WI38 (cell line): ENCODE results near the gene MYO3B.

Source experiments
- H3K4me3 ChIP-seq: 2 replicates; pipeline ENCODE4 v1.5.1; 2011; ENCODE audit warnings: low read depth, mild to moderate bottlenecking, control low read depth, low read length
- TF ChIP-seq, protein P1 (sequence below): IDR thresholded peaks from 2 replicates; pipeline ENCODE4 v1.5.1; 2012; ENCODE audit warnings: low read depth, mild to moderate bottlenecking, control low read depth, low read length

Gene MYO3B

DNA sequence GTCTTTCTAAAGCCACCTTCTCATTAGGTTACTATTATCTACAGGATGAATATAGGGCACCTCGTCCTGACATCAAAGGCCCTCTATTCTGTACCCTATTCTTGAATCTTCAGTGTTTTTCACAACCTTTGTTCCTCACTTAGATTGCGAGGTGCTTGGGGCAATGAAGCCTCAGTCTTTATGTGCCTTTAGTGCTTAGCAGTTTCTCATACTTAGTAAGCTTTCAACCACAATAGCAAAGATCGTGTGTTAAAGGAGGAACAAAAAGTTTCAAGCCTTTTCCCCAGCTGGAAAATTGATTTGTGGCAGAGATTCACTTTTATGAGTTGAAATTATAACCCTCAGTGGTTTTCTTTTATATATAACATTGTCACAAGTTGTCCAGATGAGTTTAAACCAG lies 226.9 kb downstream of the MYO3B start:
- TF ChIP-seq, protein P1, sequence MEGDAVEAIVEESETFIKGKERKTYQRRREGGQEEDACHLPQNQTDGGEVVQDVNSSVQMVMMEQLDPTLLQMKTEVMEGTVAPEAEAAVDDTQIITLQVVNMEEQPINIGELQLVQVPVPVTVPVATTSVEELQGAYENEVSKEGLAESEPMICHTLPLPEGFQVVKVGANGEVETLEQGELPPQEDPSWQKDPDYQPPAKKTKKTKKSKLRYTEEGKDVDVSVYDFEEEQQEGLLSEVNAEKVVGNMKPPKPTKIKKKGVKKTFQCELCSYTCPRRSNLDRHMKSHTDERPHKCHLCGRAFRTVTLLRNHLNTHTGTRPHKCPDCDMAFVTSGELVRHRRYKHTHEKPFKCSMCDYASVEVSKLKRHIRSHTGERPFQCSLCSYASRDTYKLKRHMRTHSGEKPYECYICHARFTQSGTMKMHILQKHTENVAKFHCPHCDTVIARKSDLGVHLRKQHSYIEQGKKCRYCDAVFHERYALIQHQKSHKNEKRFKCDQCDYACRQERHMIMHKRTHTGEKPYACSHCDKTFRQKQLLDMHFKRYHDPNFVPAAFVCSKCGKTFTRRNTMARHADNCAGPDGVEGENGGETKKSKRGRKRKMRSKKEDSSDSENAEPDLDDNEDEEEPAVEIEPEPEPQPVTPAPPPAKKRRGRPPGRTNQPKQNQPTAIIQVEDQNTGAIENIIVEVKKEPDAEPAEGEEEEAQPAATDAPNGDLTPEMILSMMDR: no peak
- H3K4me3 ChIP-seq: no peak overlapping the region

DNA sequence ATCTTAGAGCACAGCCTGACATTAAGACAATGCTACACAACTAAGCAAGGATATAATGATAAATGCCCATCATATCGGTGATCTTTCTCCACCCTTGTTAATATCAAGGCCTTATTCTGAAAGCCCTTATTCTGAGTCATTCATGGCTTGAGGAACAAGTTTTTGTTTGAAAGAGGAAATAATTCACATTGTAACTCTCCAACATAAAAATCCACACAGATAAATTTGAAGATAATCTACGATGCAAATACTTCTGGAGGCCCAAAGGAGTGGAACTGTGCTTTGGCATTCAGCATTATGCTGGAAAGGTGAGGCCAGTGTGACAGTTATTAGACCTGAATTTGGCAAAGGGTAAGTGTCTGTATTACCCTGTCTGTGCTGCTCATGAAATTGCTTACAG lies 227.4 kb downstream of the MYO3B start:
- no peak overlapping the region for H3K4me3 ChIP-seq
- TF ChIP-seq, protein P1: no peak

DNA sequence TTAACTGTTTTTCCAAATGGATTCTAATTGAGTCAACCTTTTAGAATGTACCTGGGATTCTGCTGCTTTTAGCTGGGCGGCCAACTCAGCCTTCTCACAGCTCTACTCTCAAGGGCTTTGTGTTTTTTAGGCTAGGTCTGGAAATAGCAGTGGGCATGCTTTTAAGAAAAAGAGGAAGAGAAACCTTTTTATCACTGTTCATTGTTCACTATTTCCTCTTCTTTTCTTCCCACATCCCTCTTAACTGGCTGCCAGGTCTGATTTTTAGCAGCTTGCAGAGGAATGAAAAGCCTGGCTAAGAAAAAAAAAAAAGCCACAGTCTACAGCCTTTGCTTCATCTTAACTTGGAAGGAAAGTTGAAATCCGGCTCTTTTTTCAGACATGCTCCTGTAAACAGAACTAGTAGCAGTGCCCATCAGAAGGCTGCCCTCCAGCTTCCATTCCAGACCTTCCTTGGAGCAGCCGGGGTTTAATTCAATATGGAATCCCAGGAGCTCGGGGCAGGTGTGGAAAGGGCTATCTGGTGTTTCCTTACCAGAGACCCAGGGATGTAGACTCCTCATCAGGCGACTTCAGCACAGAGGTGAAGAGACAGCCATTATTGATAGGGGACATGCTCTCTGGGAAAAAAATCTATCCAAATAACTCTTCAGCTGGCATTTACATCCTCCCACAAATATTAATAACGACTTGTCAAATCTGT lies 230.7 kb downstream of the MYO3B start:
- H3K4me3 ChIP-seq: no peak overlapping the region
- TF ChIP-seq, protein P1: no peak

DNA sequence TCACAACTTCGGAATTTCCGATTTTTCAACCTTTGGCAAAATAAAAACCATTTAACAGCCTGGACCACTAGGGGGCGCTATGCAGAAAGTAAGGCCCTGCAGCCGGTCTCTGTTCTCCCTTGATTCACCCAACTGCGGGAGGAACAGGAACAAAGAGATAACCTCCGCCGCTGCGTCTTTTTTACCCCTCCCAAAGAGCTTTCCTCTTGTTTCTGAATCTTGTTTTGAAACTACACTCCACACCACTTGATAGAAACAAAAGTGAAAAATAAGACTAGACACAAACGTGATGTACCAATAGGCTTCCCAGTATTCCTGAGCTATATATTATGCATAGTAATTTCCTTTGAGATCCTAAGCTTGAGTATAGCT lies 231.2 kb downstream of the MYO3B start:
- H3K4me3 ChIP-seq: no peak overlapping the region
- TF ChIP-seq, protein P1: peak; percentile 77

DNA sequence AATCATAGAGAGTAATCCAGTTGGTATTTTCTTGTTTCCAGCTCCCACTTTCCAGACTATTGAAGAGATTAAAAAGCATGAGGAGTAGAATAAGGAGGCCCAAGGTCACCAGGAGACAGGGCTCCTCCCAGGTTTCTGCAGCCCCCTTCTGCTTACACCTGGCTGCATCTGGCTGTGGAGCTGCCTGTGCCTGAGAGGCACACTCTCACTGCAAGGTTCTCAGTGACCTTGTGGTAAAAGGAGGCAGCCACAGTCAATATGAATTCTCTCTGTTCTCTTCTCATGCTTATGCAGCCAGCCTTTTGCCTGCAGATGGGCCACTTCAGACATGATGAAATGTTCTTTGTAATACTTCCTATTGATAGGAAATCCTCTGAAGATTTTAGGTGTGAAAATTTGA lies 233.7 kb downstream of the MYO3B start:
- TF ChIP-seq, protein P1: no peak
- no peak overlapping the region for H3K4me3 ChIP-seq

- TF ChIP-seq, protein P1: no peak
- no peak overlapping the region for H3K4me3 ChIP-seq
Observed at GRCh38 chr2:170420961-170421687, 243.2 kb downstream of the MYO3B start.

GRCh38 chr2:170423919-170424318 lies 246.0 kb downstream of the MYO3B start:
- TF ChIP-seq, protein P1: no peak
- H3K4me3 ChIP-seq: no peak overlapping the region
